Heart right ventricle (tissue), 16 donors: ENCODE data around the gene PLEKHA8. TPM values are rescaled to one million over a fixed set of nuclear protein-coding genes. Genes with fewer than 3 reads are reported as not detected.
A peak's percentile ranks its signal among the peaks of the same experiment; 100 is the strongest.

Experiments
- ATAC-seq, 8 donors: fragments of 200-7000 bp; cut with Tn5 transposase; one replicate each; pipeline ENCODE4 v1.9.1; 2020; ENCODE audit warnings: mild to moderate bottlenecking in 8 of 8, moderate library complexity in 8 of 8, moderate number of reproducible peaks in 1 of 8
- DNase-seq, 2 donors: peaks; one replicate each; pipeline ENCODE4 v3.0.0-alpha.2; 2020
- H3K27ac ChIP-seq, 10 donors: fragments of 200-600 bp; sonication (generic) in 2 of 10; one replicate each; pipeline versions ENCODE4 v1.5.0 to v1.8.0; 2020 to 2022; ENCODE audit warnings: mild to moderate bottlenecking in 3 of 10
- H3K27me3 ChIP-seq, 7 donors: fragments of 200-600 bp; one replicate each; pipeline ENCODE4 v1.8.0; 2021 to 2022; ENCODE audit warnings: mild to moderate bottlenecking in 2 of 7
- H3K36me3 ChIP-seq, 9 donors: fragments of 200-600 bp; sonication (generic) in 1 of 9; one replicate each; pipeline versions ENCODE4 v1.5.0 to v1.8.0; 2020 to 2022; ENCODE audit warnings: mild to moderate bottlenecking in 2 of 9
- H3K4me1 ChIP-seq, 9 donors: fragments of 200-600 bp; sonication (generic) in 1 of 9; one replicate each; pipeline versions ENCODE4 v1.5.0 to v1.8.0; 2020 to 2022; ENCODE audit warnings: mild to moderate bottlenecking in 4 of 9
- H3K4me3 ChIP-seq, 10 donors: fragments of 200-600 bp; sonication (generic) in 2 of 10; one replicate each; pipeline versions ENCODE4 v1.5.0 to v1.8.0; 2020 to 2022; ENCODE audit warnings: mild to moderate bottlenecking in 7 of 10, moderate library complexity in 2 of 10
- H3K9me3 ChIP-seq, 11 donors: fragments of 200-600 bp in 10 of 11; sonication (generic) in 2 of 11; one replicate each; pipeline versions ENCODE4 v1.5.0 to v1.8.0; 2013 to 2022; ENCODE audit warnings: mild to moderate bottlenecking in 2 of 11, control low read depth in 1 of 11, moderate library complexity in 1 of 11
- CTCF ChIP-seq, 9 donors: fragments of 200-600 bp; sonication (generic) in 2 of 9; IDR thresholded peaks; one replicate each; pipeline versions ENCODE4 v1.5.0 to v1.8.0; 2021 to 2022; ENCODE audit warnings: antibody characterized with exemption in 9 of 9, mild to moderate bottlenecking in 5 of 9, moderate library complexity in 1 of 9
- WGBS, 2 donors: extraction: QIAGEN DNeasy Blood & Tissue Kit; methylation state at CpG; one replicate each; pipeline ENCODE4 v1.1.7; 2013; ENCODE audit warnings: inconsistent platforms in 1 of 2; 5-methylcytosine and 5-hydroxymethylcytosine counted together
- intact Hi-C, 10 donors: fragments of 100-400 bp; cut with DNase I; formaldehyde crosslinking; loops; one replicate each; pipeline versions ENCODE4 v1.11.1 to v1.14.2; 2022
- polyA plus RNA-seq, 2 donors: library from polyadenylated mRNA; stranded (reverse); fragments of 200-250 nt; gene quantifications; one replicate each; pipeline ENCODE4 v1.2.3, GENCODE V29; 2013
- total RNA-seq, 10 donors: library from RNA; stranded (reverse); fragmentation: NEBNext Ultra II Directional in 3 of 10; extraction: Animal tissue kit (Norgen Biotek cat#: 25700) in 3 of 10; gene quantifications; one replicate each; pipeline versions ENCODE4 v1.2.1 to v1.2.4, GENCODE V29; 2021 to 2023
- donor health status: Arrhythmogenic right ventricular cardiomyopathy.
- donor health status: ischemic (EF 13 %, LVEDD 7.1; RV severe dilation, severe dysfunction).
- donor health status: healthy with polysubstance abuse.
- donor health status: DM: no; HTN: yes; CAD: no.
- donor health status: DM: no; HTN: no; CAD: no.
- donor health status: ischemic (EF 25% LVEDD 6.9; RV normal size, moderate dysfunction).
- donor health status: ischemic (EF 25% LVEDD 5.7; RV mildly dilated, moderate dysfunction).
- donor health status: healthy.
- donor health status: DM: yes; HTN: yes; CAD: no.
- donor health status: Ischemic cardiomyopathy.
- donor health status: ischemic (EF 35%, LVEDD 5.7; RV mildly dilated, moderate dysfunction).
- donor health status: nonischemic (EF 11% LVEDD 7.7; RV severe dilation, severe dysfunction).
- donor health status: DM: yes; HTN: yes; CAD: no.
- donor health status: PGD.
- donor health status: ischemic (EF 29% LVEDD 5.4; RV normal size, mild dysfunction).
- donor health status: nonischemic (EF 23%, LVEDD 6.1; RV moderate dilation, normal function).

The PLEKHA8 gene
- total and polyA plus RNA-seq, 12 donors, result 1.8 to 6.0 (median 4.0) TPM

GRCh38 chr7:30148951-30149459 lies 120.8 kb downstream of the PLEKHA8 start:
- Histone ChIP-seq H3K27me3 (no peaks in the 10 kb centered on the region), H3K4me1 (peaks cover 0 to 32% (median 21%) of the 10 kb centered on the region in 9 donors), H3K27ac (no peak overlapping the region), H3K9me3 (no peaks in the 10 kb centered on the region), H3K4me3 (no peak overlapping the region), H3K36me3 (peaks cover 0 to 47% (median 0%) of the 10 kb centered on the region in 9 donors)
- intact Hi-C loops, result no loop called here
- ATAC-seq (no peak), DNase-seq (no peak)
- no peak for TF ChIP-seq CTCF (IDR thresholded peaks at IDR 0.05)
- WGBS, 2 donors, result 74 to 83% methylated on average over 13 of the region's 13 CpGs

GRCh38 chr7:30149640-30150272 lies 121.5 kb downstream of the PLEKHA8 start:
- WGBS, 2 donors, result 95 to 96% methylated on average over 7 of the region's 7 CpGs
- Histone ChIP-seq H3K4me3 (no peak overlapping the region), H3K9me3 (no peaks in the 10 kb centered on the region), H3K27ac (no peak overlapping the region), H3K27me3 (no peaks in the 10 kb centered on the region), H3K4me1 (peaks cover 0 to 29% (median 16%) of the 10 kb centered on the region in 9 donors), H3K36me3 (peaks cover 0 to 55% (median 0%) of the 10 kb centered on the region in 9 donors)
- no peak for TF ChIP-seq CTCF (IDR thresholded peaks at IDR 0.05)
- ATAC-seq (no peak), DNase-seq (no peak)
- intact Hi-C loops, result no loop called here

- no peaks in the 10 kb centered on the region for H3K9me3 ChIP-seq
Measured at GRCh38 chr7:30150711-30151110, 122.5 kb downstream of the PLEKHA8 start.

GRCh38 chr7:30154111-30154587 lies 125.9 kb downstream of the PLEKHA8 start:
- 79 to 88% methylated on average over 9 of the region's 9 CpGs for WGBS, 2 donors

More at GRCh38 chr7:30150711-30151110, 122.5 kb downstream of the PLEKHA8 start:
- H3K27me3 ChIP-seq, result no peaks in the 10 kb centered on the region
- DNase-seq (no peak), ATAC-seq (no peak)
- 85 to 89% methylated on average over 7 of the region's 7 CpGs for WGBS, 2 donors
- intact Hi-C loops, result no loop called here
- no peak overlapping the region for H3K4me3 ChIP-seq
- peaks cover 0 to 65% (median 0%) of the 10 kb centered on the region in 9 donors for H3K36me3 ChIP-seq
- H3K4me1 ChIP-seq, result peaks cover 0 to 24% (median 16%) of the 10 kb centered on the region in 9 donors
- no peak overlapping the region for H3K27ac ChIP-seq
- TF ChIP-seq CTCF (IDR thresholded peaks at IDR 0.05), result no peak

More at GRCh38 chr7:30154111-30154587, 125.9 kb downstream of the PLEKHA8 start:
- ATAC-seq (peak in 1 of 8 donors; percentile 28), DNase-seq (no peak)
- H3K27me3 ChIP-seq, result no peaks in the 10 kb centered on the region
- H3K36me3 ChIP-seq, result peaks cover 0 to 80% (median 0%) of the 10 kb centered on the region in 9 donors
- peaks cover 0 to 13% (median 0%) of the 10 kb centered on the region in 9 donors for H3K4me1 ChIP-seq
- no peak overlapping the region for H3K4me3 ChIP-seq
- H3K9me3 ChIP-seq, result no peaks in the 10 kb centered on the region
- H3K27ac ChIP-seq, result no peak overlapping the region
- TF ChIP-seq CTCF (IDR thresholded peaks at IDR 0.05), result no peak
- intact Hi-C loops, result no loop called here
